B cell (primary cell): ENCODE results near the gene KIF3C. TPM values are rescaled to one million over a fixed set of nuclear protein-coding genes. Genes with fewer than 3 reads are reported as not detected.
A peak's percentile ranks its signal among the peaks of the same experiment; 100 is the strongest.

Source experiments
- ATAC-seq: fragments of 200-7000 bp; cut with Tn5 transposase; one replicate; pipeline ENCODE4 v1.10.0; 2021; ENCODE audit warnings: low read depth, mild to moderate bottlenecking, moderate number of reproducible peaks, moderate library complexity
- CTCF ChIA-PET: fragments of 350-600 bp; sonication (Branson Sonifier 250); formaldehyde crosslinking; loops from one replicate; lab custom pipeline; 2021; ENCODE audit warnings: antibody characterized with exemption, inconsistent platforms; lab: Charles Lee
- POLR2A ChIA-PET: fragments of 350-600 bp; sonication (Branson Sonifier 250); formaldehyde crosslinking; loops from one replicate; lab custom pipeline; 2021; ENCODE audit warnings: antibody characterized with exemption; lab: Charles Lee
- DNase-seq: peaks from one replicate; pipeline ENCODE4 v3.0.0; 2013
- H2AFZ ChIP-seq: 2 replicates; pipeline ENCODE4 v1.6.1; 2012; ENCODE audit warnings: mild to moderate bottlenecking, low read depth, low read length; ENCODE audit not compliant: insufficient read depth, poor library complexity, severe bottlenecking
- H3K27ac ChIP-seq, 2 donors: 1 replicate in 1 of 2; 2 replicates in 1 of 2; pipeline ENCODE4 v1.5.1; 2012 to 2013; ENCODE audit warnings: low read length in 2 of 2, mild to moderate bottlenecking in 2 of 2, moderate library complexity in 1 of 2
- H3K27me3 ChIP-seq, 4 experiments: fragments of 200-600 bp in 1 of 4; sonication (generic) in 1 of 4; replicated peaks in 1 of 4; 1 replicate in 2 of 4; 2 replicates in 2 of 4; pipeline versions ENCODE4 v1.6.1 to v1.7.0; 2013 to 2016; ENCODE audit warnings: low read length in 3 of 4, mild to moderate bottlenecking in 2 of 4, mixed read lengths in 1 of 4, moderate library complexity in 1 of 4; ENCODE audit not compliant: insufficient read depth in 4 of 4, control insufficient read depth in 3 of 4; ENCODE audit errors: control extremely low read depth in 1 of 4
- H3K36me3 ChIP-seq, 2 experiments: replicated peaks in 1 of 2; 1 replicate in 1 of 2; 2 replicates in 1 of 2; pipeline versions ENCODE4 v1.6.1 to v1.7.1; 2013; ENCODE audit warnings: low read length in 1 of 2; ENCODE audit not compliant: insufficient read depth in 2 of 2, control insufficient read depth in 1 of 2; ENCODE audit errors: control extremely low read depth in 1 of 2, extremely low read depth in 1 of 2
- H3K4me1 ChIP-seq, 2 donors: fragments of 200-600 bp in 1 of 2; sonication (generic) in 1 of 2; 1 replicate in 1 of 2; 2 replicates in 1 of 2; pipeline versions ENCODE4 v1.5.1 to v1.6.1; 2013 to 2017; ENCODE audit warnings: low read length in 2 of 2; ENCODE audit not compliant: control insufficient read depth in 2 of 2, insufficient read depth in 2 of 2
- H3K4me2 ChIP-seq: replicated peaks from 2 replicates; pipeline ENCODE3; 2012; ENCODE audit warnings: mild to moderate bottlenecking, low read depth, low read length; ENCODE audit not compliant: poor library complexity, severe bottlenecking
- H3K4me3 ChIP-seq, 5 experiments: fragments of 200-600 bp in 1 of 5; sonication (generic) in 1 of 5; 1 replicate in 3 of 5; 2 replicates in 2 of 5; pipeline versions ENCODE4 v1.5.1 to v1.7.0; 2011 to 2016; ENCODE audit warnings: low read length in 4 of 5, mild to moderate bottlenecking in 4 of 5, low read depth in 2 of 5, control low read depth in 1 of 5, moderate library complexity in 1 of 5; ENCODE audit not compliant: insufficient read depth in 1 of 5; ENCODE audit errors: control extremely low read depth in 1 of 5, extremely low read depth in 1 of 5
- H3K79me2 ChIP-seq: fragments of 200-600 bp; sonication (generic); one replicate; pipeline ENCODE4 v1.6.0; 2016; ENCODE audit warnings: low read length; ENCODE audit not compliant: control insufficient read depth, insufficient read depth
- H3K9ac ChIP-seq: fragments of 200-600 bp; sonication (generic); 2 replicates; pipeline ENCODE4 v1.6.1; 2017; ENCODE audit warnings: mild to moderate bottlenecking, low read length, moderate library complexity
- H3K9me3 ChIP-seq, 3 donors: one replicate each; pipeline versions ENCODE4 v1.6.1 to v1.7.1; 2013; ENCODE audit warnings: low read length in 2 of 3; ENCODE audit not compliant: control insufficient read depth in 2 of 3, insufficient read depth in 1 of 3; ENCODE audit errors: control extremely low read depth in 1 of 3
- H4K20me1 ChIP-seq: 2 replicates; pipeline ENCODE4 v1.6.0; 2012; ENCODE audit warnings: mild to moderate bottlenecking, low read length; ENCODE audit not compliant: insufficient read depth, control insufficient read depth, poor library complexity, severe bottlenecking
- H3K27ac Mint-ChIP-seq: one replicate; pipeline ENCODE4 v1.8.0; 2021; ENCODE audit warnings: mixed read lengths
- H3K27me3 Mint-ChIP-seq: one replicate; pipeline ENCODE4 v1.8.0; 2021; ENCODE audit warnings: mixed read lengths
- H3K4me1 Mint-ChIP-seq: one replicate; pipeline ENCODE4 v1.8.0; 2021; ENCODE audit warnings: mixed read lengths
- H3K4me3 Mint-ChIP-seq: one replicate; pipeline ENCODE4 v1.8.0; 2021; ENCODE audit warnings: mixed read lengths
- H3K9me3 Mint-ChIP-seq: one replicate; pipeline ENCODE4 v1.8.0; 2022; ENCODE audit warnings: mixed read lengths; ENCODE audit not compliant: insufficient read depth
- EZH2 ChIP-seq: IDR thresholded peaks from 2 replicates; pipeline ENCODE4 v1.6.1; 2012; ENCODE audit warnings: borderline replicate concordance, low read depth, mild to moderate bottlenecking, moderate library complexity, low read length; ENCODE audit not compliant: insufficient read depth, poor library complexity, severe bottlenecking
- WGBS: methylation state at CpG from one replicate; pipeline ENCODE4 v1.1.5; 2013; ENCODE audit warnings: missing lambda C conversion rate; ENCODE audit not compliant: insufficient coverage; 5-methylcytosine and 5-hydroxymethylcytosine counted together
- intact Hi-C: fragments of 100-400 bp; cut with micrococcal nuclease; formaldehyde crosslinking; loops from one replicate; pipeline ENCODE4 v1.10.0; 2022
- polyA plus RNA-seq: library from polyadenylated mRNA; depleted of rRNA; stranded (reverse); fragments of >200 nt; gene quantifications from 2 replicates; pipeline ENCODE4 v1.2.3, GENCODE V29; 2012
- total RNA-seq, 2 donors: library from RNA; stranded (reverse); fragments of 120-200 nt in 1 of 2; gene quantifications; 1 replicate in 1 of 2; 2 replicates in 1 of 2; pipeline versions ENCODE4 v1.2.3 to v1.2.4, GENCODE V29; 2013 to 2022
- TF ChIP-seq, protein P1 (sequence below): fragments of 200-600 bp; IDR thresholded peaks from one replicate; pipeline ENCODE4 v1.8.0; 2022; ENCODE audit warnings: antibody characterized with exemption, mild to moderate bottlenecking

KIF3C gene
- total and polyA plus RNA-seq, 2 donors (not counting 1 experiment from before 2014, with no cell fraction given): 0.84 to 4.0 TPM

DNA sequence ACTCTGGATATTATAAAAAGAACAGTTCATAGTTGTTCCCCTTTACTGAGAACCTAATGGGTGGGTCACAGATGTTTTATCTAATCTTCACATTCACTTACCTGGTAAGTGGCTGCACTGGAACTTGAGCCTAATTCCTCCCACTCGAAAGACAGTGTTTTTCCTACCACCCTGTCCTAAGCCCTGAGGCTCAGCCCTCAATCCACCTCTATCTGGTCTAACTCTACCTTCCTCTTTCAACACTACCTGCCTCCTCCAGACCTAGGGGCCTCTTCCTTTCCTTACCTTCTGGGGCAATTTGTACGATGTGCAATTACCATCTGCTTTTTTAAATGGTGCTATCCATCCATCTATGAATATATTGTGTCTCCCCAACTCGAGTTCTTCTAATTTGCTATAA, 9.7 kb upstream of the KIF3C start:
- whole genome bisulfite sequencing: 75% methylated on average over 1 of the region's 3 CpGs
- Mint-ChIP-seq H3K9me3 (no peaks in the 10 kb centered on the region), H3K4me1 (peaks cover 1% of the 10 kb centered on the region), H3K27me3 (no peaks in the 10 kb centered on the region), H3K4me3 (no peak overlapping the region), H3K27ac (no peak overlapping the region)
- Histone ChIP-seq H4K20me1 (no peaks in the 10 kb centered on the region), H3K9me3 (no peaks in the 10 kb centered on the region), H3K36me3 (no peaks in the 10 kb centered on the region), H3K4me1 (peaks cover 0 to 2% of the 10 kb centered on the region in 2 donors), H3K9ac (no peak overlapping the region), H3K79me2 (no peaks in the 10 kb centered on the region), H3K4me2 (no peak overlapping the region), H3K27ac (no peak overlapping the region), H3K4me3 (no peak overlapping the region), H3K27me3 (no peaks in the 10 kb centered on the region), H2AFZ (peak overlapping the region; percentile 67)
- ATAC-seq: no peak
- no peak for DNase-seq
- no peak for TF ChIP-seq EZH2
- TF ChIP-seq, protein P1, sequence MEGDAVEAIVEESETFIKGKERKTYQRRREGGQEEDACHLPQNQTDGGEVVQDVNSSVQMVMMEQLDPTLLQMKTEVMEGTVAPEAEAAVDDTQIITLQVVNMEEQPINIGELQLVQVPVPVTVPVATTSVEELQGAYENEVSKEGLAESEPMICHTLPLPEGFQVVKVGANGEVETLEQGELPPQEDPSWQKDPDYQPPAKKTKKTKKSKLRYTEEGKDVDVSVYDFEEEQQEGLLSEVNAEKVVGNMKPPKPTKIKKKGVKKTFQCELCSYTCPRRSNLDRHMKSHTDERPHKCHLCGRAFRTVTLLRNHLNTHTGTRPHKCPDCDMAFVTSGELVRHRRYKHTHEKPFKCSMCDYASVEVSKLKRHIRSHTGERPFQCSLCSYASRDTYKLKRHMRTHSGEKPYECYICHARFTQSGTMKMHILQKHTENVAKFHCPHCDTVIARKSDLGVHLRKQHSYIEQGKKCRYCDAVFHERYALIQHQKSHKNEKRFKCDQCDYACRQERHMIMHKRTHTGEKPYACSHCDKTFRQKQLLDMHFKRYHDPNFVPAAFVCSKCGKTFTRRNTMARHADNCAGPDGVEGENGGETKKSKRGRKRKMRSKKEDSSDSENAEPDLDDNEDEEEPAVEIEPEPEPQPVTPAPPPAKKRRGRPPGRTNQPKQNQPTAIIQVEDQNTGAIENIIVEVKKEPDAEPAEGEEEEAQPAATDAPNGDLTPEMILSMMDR: no peak
- intact Hi-C loops: loop anchor here (1.0 kb wide), 2 partner anchors 153 to 338 kb away; no protein-coding TSS in a partner anchor
- CTCF ChIA-PET: interaction anchor here (0.6 to 3.5 kb wide), 33 partner anchors 9 to 585 kb away, joined by 3 to 40 read pairs (median 4); partner anchors contain the start of gene RAB10
- POLR2A ChIA-PET: no interaction called here

DNA sequence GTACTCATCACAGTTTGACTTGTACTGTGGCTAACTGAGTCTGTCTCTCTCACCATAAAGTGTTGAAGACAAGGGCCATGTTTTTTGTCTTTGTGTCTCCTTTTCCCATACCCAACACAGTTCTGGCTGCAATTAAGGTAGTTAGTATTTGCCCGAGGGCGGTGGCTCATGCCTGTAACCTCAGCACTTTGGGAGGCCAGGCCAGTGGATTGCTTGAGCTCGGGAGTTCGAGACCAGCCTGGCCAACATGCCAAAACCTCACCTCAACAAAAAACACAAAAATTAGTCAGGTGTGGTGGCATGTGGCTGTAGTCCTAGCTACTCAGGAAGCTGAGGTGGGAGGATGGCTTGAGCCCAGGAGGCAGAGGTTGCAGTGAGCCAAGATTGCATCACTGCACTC, 6.9 kb upstream of the KIF3C start:
- intact Hi-C loops: no loop called here
- no CpG with 5 or more reads among the region's 4 CpGs for WGBS
- ATAC-seq (no peak), DNase-seq (no peak)
- Histone ChIP-seq H4K20me1 (no peaks in the 10 kb centered on the region), H3K27me3 (no peaks in the 10 kb centered on the region), H3K36me3 (no peaks in the 10 kb centered on the region), H3K4me3 (no peak overlapping the region), H3K9ac (no peak overlapping the region), H3K79me2 (no peaks in the 10 kb centered on the region), H3K27ac (no peak overlapping the region), H3K9me3 (no peaks in the 10 kb centered on the region), H3K4me1 (peaks cover 0 to 2% of the 10 kb centered on the region in 2 donors), H2AFZ (no peak overlapping the region), H3K4me2 (no peak overlapping the region)
- ChIA-PET POLR2A (no interaction called here), CTCF (interaction anchor here (1.6 to 3.5 kb wide), 2 partner anchors 156 to 159 kb away, joined by 6 to 10 read pairs; no protein-coding TSS in a partner anchor)
- peaks cover 1% of the 10 kb centered on the region for H3K4me1 Mint-ChIP-seq
- no peaks in the 10 kb centered on the region for H3K9me3 Mint-ChIP-seq
- no peak overlapping the region for H3K4me3 Mint-ChIP-seq
- H3K27me3 Mint-ChIP-seq: no peaks in the 10 kb centered on the region
- no peak for TF ChIP-seq EZH2
- TF ChIP-seq, protein P1: no peak
- H3K27ac Mint-ChIP-seq: no peak overlapping the region
